Ishikawa (cell line): ENCODE data around the gene HIC1.

Source experiments
- CEBPB ChIP-seq: IDR thresholded peaks from 2 replicates; pipeline ENCODE4 v1.6.1; 2012
- CREB1 ChIP-seq: IDR thresholded peaks from 2 replicates; pipeline ENCODE4 v1.6.1; 2012; ENCODE audit warnings: low read depth
- EGR1 ChIP-seq: IDR thresholded peaks from 2 replicates; pipeline ENCODE4 v1.6.1; 2012
- EP300 ChIP-seq: IDR thresholded peaks from 2 replicates; pipeline ENCODE4 v1.6.1; 2012; ENCODE audit warnings: borderline replicate concordance
- FOXM1 ChIP-seq: IDR thresholded peaks from 2 replicates; pipeline ENCODE4 v1.6.1; 2012; ENCODE audit warnings: low read depth, borderline replicate concordance
- MAX ChIP-seq: IDR thresholded peaks from 2 replicates; pipeline ENCODE4 v1.6.1; 2012
- NFIC ChIP-seq: IDR thresholded peaks from 2 replicates; pipeline ENCODE4 v1.6.1; 2012
- RAD21 ChIP-seq: IDR thresholded peaks from 2 replicates; pipeline ENCODE4 v1.6.1; 2012; ENCODE audit warnings: low read depth
- REST ChIP-seq: IDR thresholded peaks from 2 replicates; pipeline ENCODE4 v1.6.1; 2012; ENCODE audit warnings: low read depth, mild to moderate bottlenecking
- TAF1 ChIP-seq: IDR thresholded peaks from 2 replicates; pipeline ENCODE4 v1.6.1; 2012; ENCODE audit warnings: low read depth, mild to moderate bottlenecking
- TCF12 ChIP-seq: IDR thresholded peaks from 2 replicates; pipeline ENCODE4 v1.6.1; 2012; ENCODE audit warnings: low read depth
- TEAD4 ChIP-seq: IDR thresholded peaks from 2 replicates; pipeline ENCODE4 v1.6.1; 2012
- USF1 ChIP-seq: IDR thresholded peaks from 2 replicates; pipeline ENCODE4 v1.6.1; 2012
- YY1 ChIP-seq: IDR thresholded peaks from 2 replicates; pipeline ENCODE4 v1.6.1; 2012; ENCODE audit warnings: low read depth
- ZBTB7A ChIP-seq: IDR thresholded peaks from 2 replicates; pipeline ENCODE4 v1.6.1; 2012; ENCODE audit warnings: low read depth

Gene HIC1

GRCh38 chr17:2075336-2076086, 20.6 kb downstream of the HIC1 start:
- no peak for TF ChIP-seq EP300
- TF ChIP-seq CEBPB = no peak

- TF ChIP-seq EGR1 (no peak), TEAD4 (no peak), TAF1 (no peak), FOXM1 (no peak)
These were observed 21.4 kb downstream of the HIC1 start for GRCh38 chr17:2076087-2076984.

- TF ChIP-seq MAX = no peak
- no peak for TF ChIP-seq TEAD4
- no peak for TF ChIP-seq YY1
- no peak for TF ChIP-seq CEBPB
- TF ChIP-seq REST = no peak
- TF ChIP-seq ZBTB7A = no peak
- TF ChIP-seq TCF12 = no peak
- TF ChIP-seq NFIC = no peak
- no peak for TF ChIP-seq RAD21
- TF ChIP-seq EGR1 = no peak
- no peak for TF ChIP-seq USF1
- no peak for TF ChIP-seq TAF1
- TF ChIP-seq CREB1 = no peak
- no peak for TF ChIP-seq EP300
These were observed 22.1 kb downstream of the HIC1 start for GRCh38 chr17:2077040-2077439.

GRCh38 chr17:2081564-2081963, 26.7 kb downstream of the HIC1 start:
- TF ChIP-seq TCF12 = no peak
- no peak for TF ChIP-seq CREB1
- TF ChIP-seq TEAD4 = no peak
- TF ChIP-seq EP300 = no peak
- no peak for TF ChIP-seq MAX
- no peak for TF ChIP-seq TAF1
- TF ChIP-seq REST = no peak
- no peak for TF ChIP-seq ZBTB7A

GRCh38 chr17:2082003-2082781, 27.3 kb downstream of the HIC1 start:
- TF ChIP-seq RAD21 (no peak), EP300 (no peak), TCF12 (no peak), MAX (no peak), CEBPB (no peak), TAF1 (no peak), NFIC (no peak), USF1 (no peak), TEAD4 (no peak), YY1 (no peak), EGR1 (no peak), ZBTB7A (no peak), REST (no peak), CREB1 (no peak), FOXM1 (no peak)
